ENCODE measurements around the gene APBA1.

APBA1 gene

GRCh38 chr9:69683927-69684326, 11.8 kb upstream of the APBA1 start:
- TF ChIP-seq REST (IDR thresholded peaks at IDR 0.05; ENCODE audit: insufficient read depth in 1 of 2, low read depth in 2 of 2, low read length in 2 of 2) (no peak), POLR2AphosphoS5 (IDR thresholded peaks at IDR 0.05; ENCODE audit: low read depth, low read length) (no peak), FOXP2 (optimal IDR thresholded peaks at IDR 0.05; ENCODE audit: borderline replicate concordance, extremely low read depth, extremely low read length, insufficient read depth) (no peak), TAF1 (IDR thresholded peaks at IDR 0.05; ENCODE audit: borderline replicate concordance, insufficient read depth, low read length) (no peak), SIN3A (IDR thresholded peaks at IDR 0.05; ENCODE audit: borderline replicate concordance, insufficient read depth, low read length) (no peak)

- TF ChIP-seq FOXP2 (optimal IDR thresholded peaks at IDR 0.05; ENCODE audit: borderline replicate concordance, extremely low read depth, extremely low read length, insufficient read depth): no peak
- TF ChIP-seq POLR2AphosphoS5 (IDR thresholded peaks at IDR 0.05; ENCODE audit: low read depth, low read length): no peak
Measured at GRCh38 chr9:69678843-69679538, 6.8 kb upstream of the APBA1 start.

- no peak for TF ChIP-seq REST (IDR thresholded peaks at IDR 0.05; ENCODE audit: insufficient read depth in 1 of 2, low read depth in 2 of 2, low read length in 2 of 2)
Measured at GRCh38 chr9:69677931-69678330, 5.8 kb upstream of the APBA1 start.

- no peak for TF ChIP-seq FOXP2 (optimal IDR thresholded peaks at IDR 0.05; ENCODE audit: borderline replicate concordance, extremely low read depth, extremely low read length, insufficient read depth)
- no peak for TF ChIP-seq TAF1 (IDR thresholded peaks at IDR 0.05; ENCODE audit: borderline replicate concordance, insufficient read depth, low read length)
- no peak for TF ChIP-seq SIN3A (IDR thresholded peaks at IDR 0.05; ENCODE audit: borderline replicate concordance, insufficient read depth, low read length)
- no peak for TF ChIP-seq POLR2AphosphoS5 (IDR thresholded peaks at IDR 0.05; ENCODE audit: low read depth, low read length)
- TF ChIP-seq REST (IDR thresholded peaks at IDR 0.05; ENCODE audit: insufficient read depth in 1 of 2, low read depth in 2 of 2, low read length in 2 of 2): no peak
Measured at GRCh38 chr9:69675563-69675962, 3.4 kb upstream of the APBA1 start.

- no peak for TF ChIP-seq POLR2AphosphoS5 (IDR thresholded peaks at IDR 0.05; ENCODE audit: low read depth, low read length)
Measured at GRCh38 chr9:69674716-69675438, 2.7 kb upstream of the APBA1 start.

GRCh38 chr9:69674112-69674685, 2.0 kb upstream of the APBA1 start:
- TF ChIP-seq REST (IDR thresholded peaks at IDR 0.05; ENCODE audit: insufficient read depth in 1 of 2, low read depth in 2 of 2, low read length in 2 of 2): no peak
- TF ChIP-seq SIN3A (IDR thresholded peaks at IDR 0.05; ENCODE audit: borderline replicate concordance, insufficient read depth, low read length): no peak
- TF ChIP-seq TAF1 (IDR thresholded peaks at IDR 0.05; ENCODE audit: borderline replicate concordance, insufficient read depth, low read length): no peak
- no peak for TF ChIP-seq FOXP2 (optimal IDR thresholded peaks at IDR 0.05; ENCODE audit: borderline replicate concordance, extremely low read depth, extremely low read length, insufficient read depth)
- no peak for TF ChIP-seq POLR2AphosphoS5 (IDR thresholded peaks at IDR 0.05; ENCODE audit: low read depth, low read length)

Measured in PFSK-1 (cell line).